HepG2 (cell line): ENCODE results near the gene SORD. TPM values are rescaled to one million over a fixed set of nuclear protein-coding genes. Genes with fewer than 3 reads are reported as not detected.

ENCODE experiments used
- ATAC-seq: fragments of 200-7000 bp; cut with Tn5 transposase; 3 replicates; pipeline ENCODE4 v1.9.1; 2020; ENCODE audit warnings: mild to moderate bottlenecking, moderate library complexity
- BruUV-seq: library from RNA; stranded (reverse); fragments of 400-500 nt; replicated peaks from 2 replicates; lab custom pipeline; 2021; lab: Mats Ljungman, UMichigan
- CTCF ChIA-PET: fragments of 300-600 bp; formaldehyde crosslinking; extraction: SDS; loops from one replicate; lab custom pipeline; 2021; ENCODE audit warnings: low total read pairs, inconsistent platforms, low intra/inter-chr PET ratio; lab: Yijun Ruan, JAX
- POLR2A ChIA-PET: fragments of 350-600 bp; sonication (Branson Sonifier 250); formaldehyde crosslinking; loops from one replicate; lab custom pipeline; 2020; ENCODE audit warnings: antibody characterized with exemption, inconsistent platforms; lab: Yijun Ruan, JAX
- DNase-seq: peaks from one replicate; pipeline ENCODE4 v3.0.0-alpha.2; 2015; ENCODE audit warnings: low spot score
- FAIRE-seq: peaks from 3 replicates; lab custom pipeline; 2011; peaks lifted over from hg19 to GRCh38; lab: Jason Lieb, UNC
- H2AFZ ChIP-seq: one replicate; pipeline ENCODE4 v1.6.1; 2011; ENCODE audit warnings: low read length, inconsistent platforms
- H3K27ac ChIP-seq: fragments of 300-600 bp; 3 replicates; pipeline ENCODE4 v1.8.0; 2011; ENCODE audit warnings: mixed run types, mild to moderate bottlenecking, mixed read lengths, low read length, inconsistent platforms; ENCODE audit not compliant: insufficient read depth; ENCODE audit errors: extremely low read length
- H3K27me3 ChIP-seq, 2 experiments: fragments of 200-600 bp in 1 of 2; 2 replicates in 1 of 2; 3 replicates in 1 of 2; pipeline versions ENCODE4 v1.6.0 to v1.8.0; 2011; ENCODE audit warnings: low read length in 2 of 2, mild to moderate bottlenecking in 2 of 2, moderate library complexity in 2 of 2, inconsistent platforms in 1 of 2; ENCODE audit not compliant: insufficient read depth in 2 of 2, control insufficient read depth in 1 of 2
- H3K36me3 ChIP-seq, 2 experiments: fragments of 200-600 bp in 1 of 2; replicated peaks in 1 of 2; 2 replicates in 1 of 2; 3 replicates in 1 of 2; pipeline versions ENCODE4 v1.5.1 to v1.8.0; 2011; ENCODE audit warnings: low read length in 2 of 2, inconsistent platforms in 1 of 2; ENCODE audit not compliant: insufficient read depth in 2 of 2, control insufficient read depth in 1 of 2
- H3K4me1 ChIP-seq: 2 replicates; pipeline ENCODE4 v1.5.1; 2012; ENCODE audit warnings: low read length, inconsistent platforms; ENCODE audit not compliant: insufficient read depth
- H3K4me2 ChIP-seq: 2 replicates; pipeline ENCODE4 v1.6.0; 2011; ENCODE audit warnings: low read depth, low read length, inconsistent platforms
- H3K4me3 ChIP-seq, 3 experiments: fragments of 200-600 bp in 1 of 3; sonication (generic), shearing (Covaris generic) in 1 of 3; replicated peaks in 1 of 3; 2 replicates each; pipeline ENCODE4 v1.5.1; 2011 to 2016; ENCODE audit warnings: low read length in 3 of 3, inconsistent platforms in 2 of 3, low read depth in 2 of 3, mild to moderate bottlenecking in 2 of 3, control low read depth in 1 of 3, mixed read lengths in 1 of 3; ENCODE audit not compliant: insufficient read depth in 1 of 3
- H3K79me2 ChIP-seq: one replicate; pipeline ENCODE4 v1.6.1; 2011; ENCODE audit warnings: low read length, inconsistent platforms; ENCODE audit not compliant: insufficient read depth
- H3K9ac ChIP-seq: 2 replicates; pipeline ENCODE4 v1.6.0; 2011; ENCODE audit warnings: mild to moderate bottlenecking, low read depth, low read length, inconsistent platforms; ENCODE audit not compliant: insufficient read depth
- H3K9me3 ChIP-seq: 2 replicates; pipeline ENCODE4 v1.5.1; 2012; ENCODE audit warnings: mild to moderate bottlenecking, low read length
- H4K20me1 ChIP-seq: 2 replicates; pipeline ENCODE4 v1.6.0; 2011; ENCODE audit warnings: inconsistent platforms, mild to moderate bottlenecking, low read length, moderate library complexity; ENCODE audit not compliant: insufficient read depth
- ATF2 ChIP-seq: sonication (generic); formaldehyde crosslinking; IDR thresholded peaks from 2 replicates; pipeline ENCODE4 v1.4.0; 2020; ENCODE audit warnings: missing genetic modification reagents
- CBFB ChIP-seq: sonication (generic); formaldehyde crosslinking; IDR thresholded peaks from 2 replicates; pipeline ENCODE4 v1.4.0; 2020; ENCODE audit warnings: missing genetic modification reagents
- MAFG ChIP-seq: sonication (generic); formaldehyde crosslinking; IDR thresholded peaks from 2 replicates; pipeline ENCODE4 v1.5.1; 2020; ENCODE audit warnings: mild to moderate bottlenecking, missing genetic modification reagents
- RBM39 ChIP-seq: fragments of 200-400 bp; formaldehyde crosslinking; IDR thresholded peaks from one replicate; pipeline ENCODE4 v1.6.1; 2018; ENCODE audit warnings: antibody characterized with exemption, mild to moderate bottlenecking, low read depth, low read length; ENCODE audit not compliant: poor library complexity, severe bottlenecking
- RNF219 ChIP-seq: sonication (generic); formaldehyde crosslinking; IDR thresholded peaks from 2 replicates; pipeline ENCODE4 v1.5.0; 2020; ENCODE audit warnings: mild to moderate bottlenecking, missing genetic modification reagents
- ZBTB25 ChIP-seq: IDR thresholded peaks from 2 replicates; pipeline ENCODE4 v1.6.1; 2018; ENCODE audit warnings: missing genetic modification reagents
- ZNF292 ChIP-seq: sonication (generic); formaldehyde crosslinking; IDR thresholded peaks from 2 replicates; pipeline ENCODE4 v1.8.1; 2022; ENCODE audit warnings: mild to moderate bottlenecking, low read depth, missing genetic modification reagents, borderline replicate concordance
- WGBS: methylation state at CpG from one replicate; pipeline ENCODE4 v1.1.6; 2017; ENCODE audit warnings: low lambda C conversion rate; 5-methylcytosine and 5-hydroxymethylcytosine counted together
- in situ Hi-C: cut with HindIII; loops from 2 replicates; pipeline ENCODE4 v1.10.0; 2017; ENCODE audit warnings: low pct_unique_long_range_greater_than_20kb; ENCODE audit not compliant: extremely low pct_ligation_motif_present
- intact Hi-C: fragments of 100-400 bp; cut with micrococcal nuclease; formaldehyde crosslinking; loops from one replicate; pipeline ENCODE4 v1.10.0; 2022; ENCODE audit not compliant: unreplicated experiment
- polyA plus RNA-seq, 8 experiments: library from polyadenylated mRNA; depleted of rRNA in 3 of 8; stranded (reverse) in 7 of 8; unstranded in 1 of 8; fragments of >200 nt; fragmentation: Illumina TruSeq in 4 of 8; extraction: Trizol in 4 of 8; gene quantifications; 2 replicates each; pipeline versions ENCODE4 v1.2.1 to v1.2.3, GENCODE V29; 2011 to 2016; ENCODE audit warnings: low read depth in 4 of 8, missing spikeins in 1 of 8, mixed read lengths in 1 of 8; ENCODE audit not compliant: insufficient read depth in 1 of 8
- total RNA-seq, 5 experiments: library from RNA; depleted of rRNA; stranded (reverse); fragments of >200 nt; fragmentation: Illumina TruSeq; extraction: Trizol; gene quantifications; 2 replicates each; pipeline ENCODE4 v1.2.3, GENCODE V29; 2016; ENCODE audit warnings: low read depth in 1 of 5

The SORD gene
- total and polyA plus RNA-seq, 2 of the 13 experiments (the other 11 are each of a cell fraction or from before 2014, with no cell fraction given) = 59.1 to 95.3 TPM

- intact Hi-C loops (no loop called here), in situ Hi-C loops (no loop called here)
- FAIRE-seq (no peak), ATAC-seq (peak; percentile 17; the same call in 2 of the 3 replicates), DNase-seq (no peak)
- WGBS = 80% methylated on average over 1 of the region's 2 CpGs
- no peak overlapping the region for H3K9ac ChIP-seq
- H2AFZ ChIP-seq = no peak overlapping the region
- no peaks in the 10 kb centered on the region for H3K79me2 ChIP-seq
- no peak overlapping the region for H3K4me3 ChIP-seq
- H3K4me2 ChIP-seq = no peak overlapping the region
- no peaks in the 10 kb centered on the region for H4K20me1 ChIP-seq
- ChIA-PET POLR2A (no interaction called here), CTCF (no interaction called here)
- no peak overlapping the region for H3K27ac ChIP-seq
- peaks cover 3 to 27% of the 10 kb centered on the region in 2 experiments; a peak in 4 of 5 replicates for H3K27me3 ChIP-seq
- no TSS peak for BruUV-seq
- H3K9me3 ChIP-seq = no peaks in the 10 kb centered on the region
- peaks cover 44% of the 10 kb centered on the region for H3K4me1 ChIP-seq
- no peaks in the 10 kb centered on the region for H3K36me3 ChIP-seq
- no peak for TF ChIP-seq ZNF292 (CRISPR knock-in tag)
- TF ChIP-seq RNF219 (CRISPR knock-in tag) = no peak
- TF ChIP-seq RBM39 = no peak
- no peak for TF ChIP-seq ZBTB25 (CRISPR knock-in tag)
- TF ChIP-seq CBFB = no peak
- TF ChIP-seq MAFG (CRISPR knock-in tag) = no peak
- no peak for TF ChIP-seq ATF2 (CRISPR knock-in tag)
Measured at GRCh38 chr15:45091576-45091975, 68.6 kb downstream of the SORD start.
